Measurements from ENCODE around the gene STX4. TPM values are rescaled to one million over a fixed set of nuclear protein-coding genes. Genes with fewer than 3 reads are reported as not detected.
"Not testable (repeated sequence)": the region's sequence is repeated elsewhere in the genome, so short reads cannot be mapped to it uniquely, and the experiment has no call there.

STX4 gene
- total and polyA plus RNA-seq, 4 donors: 11.4 to 22.1 (median 17.4) TPM

DNA sequence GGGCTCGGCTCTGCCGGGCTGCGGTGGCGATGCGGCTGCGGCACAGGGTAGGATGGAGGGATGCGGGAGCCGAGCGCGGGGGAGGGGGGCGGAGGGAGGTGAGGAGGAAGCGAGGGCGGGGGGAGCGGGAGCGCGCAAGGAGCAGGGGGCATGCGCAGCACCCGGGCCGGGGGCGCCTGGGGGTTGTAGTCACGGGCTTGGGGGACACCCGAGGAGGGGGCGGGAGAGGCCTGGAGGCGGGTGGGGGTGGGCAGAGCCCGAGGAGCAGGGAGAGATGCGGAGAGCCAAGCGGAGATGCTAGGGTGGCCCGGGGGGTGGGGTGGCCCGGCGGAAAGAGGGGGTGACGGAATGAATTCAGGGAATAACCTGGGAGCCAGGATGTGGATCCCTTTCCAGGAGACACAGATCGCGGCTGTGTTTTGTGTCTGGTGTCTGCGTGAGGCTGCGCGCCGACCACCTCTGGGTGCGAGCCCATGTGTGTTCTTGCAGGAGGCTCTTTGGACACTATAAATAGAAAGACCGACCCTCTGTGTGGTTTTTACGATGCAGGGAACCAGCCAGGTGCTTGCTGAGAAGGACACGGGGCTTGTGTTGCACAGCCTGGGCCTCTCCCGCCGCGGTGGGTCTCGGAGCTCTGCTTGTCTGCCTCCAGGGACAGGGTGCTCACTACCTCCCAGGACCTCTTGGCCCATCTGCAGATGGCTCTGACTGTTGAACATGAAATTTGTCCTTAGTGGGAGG lies 22.6 kb upstream of the STX4 start, which contains the start of gene STX1B:
Gene STX1B, minus strand, starts transcription at position 54 of the 741 bp plus-strand sequence. CDS start 242 bp downstream, outside the sequence.
- WGBS: 16% methylated on average over 45 of the region's 45 CpGs
- no peaks in the 10 kb centered on the region for H3K9me3 ChIP-seq (ENCODE audit: control insufficient read depth in 4 of 4, low read length in 3 of 4)
- TF ChIP-seq, protein P1, sequence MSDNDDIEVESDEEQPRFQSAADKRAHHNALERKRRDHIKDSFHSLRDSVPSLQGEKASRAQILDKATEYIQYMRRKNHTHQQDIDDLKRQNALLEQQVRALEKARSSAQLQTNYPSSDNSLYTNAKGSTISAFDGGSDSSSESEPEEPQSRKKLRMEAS (IDR thresholded peaks at IDR 0.05): no peak
- TF ChIP-seq SP1 (IDR thresholded peaks at IDR 0.05) (no peak), RAD21 (IDR thresholded peaks at IDR 0.05) (no peak)
- H3K4me1 ChIP-seq (ENCODE audit: control insufficient read depth in 4 of 4, insufficient read depth in 4 of 4, low read length in 3 of 4): no peaks in the 10 kb centered on the region
- no peak within 1 kb of the TSS for H3K27ac ChIP-seq (ENCODE audit: low read depth in 1 of 2, low read length in 2 of 2)
- H3K4me3 ChIP-seq (ENCODE audit: low read depth in 1 of 3, low read length in 3 of 3): peak within 1 kb of the TSS in 1 of 3 donors; percentile 3
- no peaks in the 10 kb centered on the region for H3K36me3 ChIP-seq (ENCODE audit: control insufficient read depth in 4 of 4, insufficient read depth in 3 of 4, low read depth in 1 of 4, low read length in 3 of 4)
- no peak for DNase-seq (ENCODE audit: low spot score)
- H3K9ac ChIP-seq (ENCODE audit: low read depth in 1 of 2, low read length in 2 of 2): no peak within 1 kb of the TSS
- H3K27me3 ChIP-seq (ENCODE audit: control insufficient read depth in 4 of 4, insufficient read depth in 4 of 4, low read length in 3 of 4): peaks cover 0 to 4% (median under 1%) of the 10 kb centered on the region in 4 donors

DNA sequence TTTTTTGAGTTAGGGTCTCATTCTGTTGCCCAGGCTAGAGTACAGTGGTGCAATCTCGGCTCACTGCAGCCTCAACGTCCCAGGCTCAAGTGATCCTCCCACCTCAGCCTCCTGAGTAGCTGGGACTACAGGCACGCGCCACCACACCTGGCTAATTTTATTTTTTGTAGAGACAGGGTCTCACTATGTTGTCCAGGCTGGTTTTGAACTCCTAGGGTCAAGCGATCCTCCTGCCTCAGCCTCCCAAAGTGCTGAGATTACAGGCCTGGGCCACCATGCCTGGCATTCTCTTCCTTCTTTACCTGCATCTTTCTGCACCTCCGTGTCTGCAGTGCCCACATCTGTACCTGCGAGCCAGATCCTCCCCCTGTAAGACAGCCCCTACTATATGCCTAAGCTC lies 21.5 kb upstream of the STX4 start:
- H3K36me3 ChIP-seq (ENCODE audit: control insufficient read depth in 4 of 4, insufficient read depth in 3 of 4, low read depth in 1 of 4, low read length in 3 of 4); H3K27ac ChIP-seq (ENCODE audit: low read depth in 1 of 2, low read length in 2 of 2); H3K9me3 ChIP-seq (ENCODE audit: control insufficient read depth in 4 of 4, low read length in 3 of 4); H3K27me3 ChIP-seq (ENCODE audit: control insufficient read depth in 4 of 4, insufficient read depth in 4 of 4, low read length in 3 of 4); H3K4me3 ChIP-seq (ENCODE audit: low read depth in 1 of 3, low read length in 3 of 3); H3K4me1 ChIP-seq (ENCODE audit: control insufficient read depth in 4 of 4, insufficient read depth in 4 of 4, low read length in 3 of 4); DNase-seq (ENCODE audit: low spot score); H3K9ac ChIP-seq (ENCODE audit: low read depth in 1 of 2, low read length in 2 of 2): not testable (repeated sequence)
- 72% methylated on average over 7 of the region's 7 CpGs for WGBS

DNA sequence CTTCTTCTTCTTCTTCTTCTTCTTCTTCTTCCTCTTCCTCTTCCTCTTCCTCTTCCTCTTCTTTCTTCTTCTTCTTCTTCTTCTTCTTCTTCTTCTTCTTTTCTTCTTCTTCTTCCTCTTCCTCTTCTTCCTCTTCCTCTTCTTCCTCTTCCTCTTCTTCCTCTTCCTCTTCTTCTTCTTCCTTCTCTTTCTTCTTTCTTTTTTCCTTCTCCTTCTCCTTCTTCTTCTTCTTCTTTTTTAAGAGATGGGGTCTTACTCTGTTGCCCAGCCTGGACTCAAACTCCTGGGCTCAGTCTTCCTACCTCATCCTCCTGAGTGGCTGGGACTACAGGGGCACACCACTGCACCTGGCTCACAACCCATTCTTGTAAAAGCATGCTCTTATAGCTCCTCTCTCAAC lies 20.1 kb upstream of the STX4 start:
- not testable (repeated sequence) for H3K9ac ChIP-seq (ENCODE audit: low read depth in 1 of 2, low read length in 2 of 2); H3K9me3 ChIP-seq (ENCODE audit: control insufficient read depth in 4 of 4, low read length in 3 of 4); H3K27me3 ChIP-seq (ENCODE audit: control insufficient read depth in 4 of 4, insufficient read depth in 4 of 4, low read length in 3 of 4); H3K4me1 ChIP-seq (ENCODE audit: control insufficient read depth in 4 of 4, insufficient read depth in 4 of 4, low read length in 3 of 4); H3K4me3 ChIP-seq (ENCODE audit: low read depth in 1 of 3, low read length in 3 of 3); DNase-seq (ENCODE audit: low spot score); H3K27ac ChIP-seq (ENCODE audit: low read depth in 1 of 2, low read length in 2 of 2); H3K36me3 ChIP-seq (ENCODE audit: control insufficient read depth in 4 of 4, insufficient read depth in 3 of 4, low read depth in 1 of 4, low read length in 3 of 4)

DNA sequence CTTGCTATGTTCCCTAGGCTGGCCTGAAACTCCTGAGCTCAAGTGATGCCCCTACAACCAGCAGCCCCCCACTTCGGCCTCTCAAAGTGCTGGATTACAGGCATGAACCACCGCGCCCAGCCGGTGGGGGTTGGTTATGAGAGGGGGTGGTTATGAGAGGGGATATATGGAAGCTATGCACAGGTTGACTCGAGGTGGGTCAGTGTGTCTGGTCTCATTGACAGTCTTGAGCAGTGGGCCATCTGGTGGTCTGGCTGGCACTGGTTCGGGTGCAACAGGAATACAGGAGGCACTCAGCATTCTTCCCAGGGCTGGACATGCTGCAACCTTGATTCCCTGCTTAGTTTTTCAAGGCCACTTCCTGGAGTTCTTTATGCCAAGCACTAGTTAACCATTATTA lies 17.3 kb upstream of the STX4 start:
- Histone ChIP-seq H3K9ac (ENCODE audit: low read depth in 1 of 2, low read length in 2 of 2) (no peak overlapping the region), H3K36me3 (ENCODE audit: control insufficient read depth in 4 of 4, insufficient read depth in 3 of 4, low read depth in 1 of 4, low read length in 3 of 4) (no peaks in the 10 kb centered on the region), H3K27ac (ENCODE audit: low read depth in 1 of 2, low read length in 2 of 2) (no peak overlapping the region), H3K9me3 (ENCODE audit: control insufficient read depth in 4 of 4, low read length in 3 of 4) (no peaks in the 10 kb centered on the region), H3K4me3 (ENCODE audit: low read depth in 1 of 3, low read length in 3 of 3) (no peak overlapping the region), H3K27me3 (ENCODE audit: control insufficient read depth in 4 of 4, insufficient read depth in 4 of 4, low read length in 3 of 4) (peaks cover 0 to 2% (median under 1%) of the 10 kb centered on the region in 4 donors), H3K4me1 (ENCODE audit: control insufficient read depth in 4 of 4, insufficient read depth in 4 of 4, low read length in 3 of 4) (peaks cover 0 to 3% (median 0%) of the 10 kb centered on the region in 4 donors)
- DNase-seq (ENCODE audit: low spot score): no peak
- TF ChIP-seq, protein P1 (IDR thresholded peaks at IDR 0.05): no peak
- TF ChIP-seq, protein P2, sequence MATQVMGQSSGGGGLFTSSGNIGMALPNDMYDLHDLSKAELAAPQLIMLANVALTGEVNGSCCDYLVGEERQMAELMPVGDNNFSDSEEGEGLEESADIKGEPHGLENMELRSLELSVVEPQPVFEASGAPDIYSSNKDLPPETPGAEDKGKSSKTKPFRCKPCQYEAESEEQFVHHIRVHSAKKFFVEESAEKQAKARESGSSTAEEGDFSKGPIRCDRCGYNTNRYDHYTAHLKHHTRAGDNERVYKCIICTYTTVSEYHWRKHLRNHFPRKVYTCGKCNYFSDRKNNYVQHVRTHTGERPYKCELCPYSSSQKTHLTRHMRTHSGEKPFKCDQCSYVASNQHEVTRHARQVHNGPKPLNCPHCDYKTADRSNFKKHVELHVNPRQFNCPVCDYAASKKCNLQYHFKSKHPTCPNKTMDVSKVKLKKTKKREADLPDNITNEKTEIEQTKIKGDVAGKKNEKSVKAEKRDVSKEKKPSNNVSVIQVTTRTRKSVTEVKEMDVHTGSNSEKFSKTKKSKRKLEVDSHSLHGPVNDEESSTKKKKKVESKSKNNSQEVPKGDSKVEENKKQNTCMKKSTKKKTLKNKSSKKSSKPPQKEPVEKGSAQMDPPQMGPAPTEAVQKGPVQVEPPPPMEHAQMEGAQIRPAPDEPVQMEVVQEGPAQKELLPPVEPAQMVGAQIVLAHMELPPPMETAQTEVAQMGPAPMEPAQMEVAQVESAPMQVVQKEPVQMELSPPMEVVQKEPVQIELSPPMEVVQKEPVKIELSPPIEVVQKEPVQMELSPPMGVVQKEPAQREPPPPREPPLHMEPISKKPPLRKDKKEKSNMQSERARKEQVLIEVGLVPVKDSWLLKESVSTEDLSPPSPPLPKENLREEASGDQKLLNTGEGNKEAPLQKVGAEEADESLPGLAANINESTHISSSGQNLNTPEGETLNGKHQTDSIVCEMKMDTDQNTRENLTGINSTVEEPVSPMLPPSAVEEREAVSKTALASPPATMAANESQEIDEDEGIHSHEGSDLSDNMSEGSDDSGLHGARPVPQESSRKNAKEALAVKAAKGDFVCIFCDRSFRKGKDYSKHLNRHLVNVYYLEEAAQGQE (IDR thresholded peaks at IDR 0.05): no peak
- TF ChIP-seq SP1 (IDR thresholded peaks at IDR 0.05) (peak; percentile 9), RAD21 (IDR thresholded peaks at IDR 0.05) (peak in 1 of 2 donors; percentile 44), FOXA1 (IDR thresholded peaks at IDR 0.05) (no peak), FOXA2 (IDR thresholded peaks at IDR 0.05) (no peak)
- 75% methylated on average over 6 of the region's 6 CpGs for WGBS

DNA sequence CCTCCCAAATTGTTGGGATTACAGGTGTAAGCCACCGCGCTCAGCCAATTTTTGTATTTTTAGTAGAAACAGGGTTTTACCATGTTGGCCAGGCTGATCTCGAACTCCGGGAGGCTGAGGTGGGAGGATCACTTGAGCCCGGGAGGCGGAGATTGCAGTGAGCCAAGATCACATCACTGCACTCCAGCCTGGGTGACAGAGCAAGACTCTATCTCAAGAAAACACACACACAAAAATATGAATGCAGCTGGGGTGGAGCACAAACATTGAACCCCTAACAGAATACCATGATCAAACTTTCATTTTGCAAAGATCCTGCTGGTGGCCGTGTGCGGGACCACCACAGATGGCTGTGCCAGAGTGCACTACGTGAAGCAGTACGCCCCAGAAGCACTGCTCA lies 15.6 kb upstream of the STX4 start:
- H3K9me3 ChIP-seq (ENCODE audit: control insufficient read depth in 4 of 4, low read length in 3 of 4); H3K27me3 ChIP-seq (ENCODE audit: control insufficient read depth in 4 of 4, insufficient read depth in 4 of 4, low read length in 3 of 4); DNase-seq (ENCODE audit: low spot score); H3K9ac ChIP-seq (ENCODE audit: low read depth in 1 of 2, low read length in 2 of 2); H3K4me1 ChIP-seq (ENCODE audit: control insufficient read depth in 4 of 4, insufficient read depth in 4 of 4, low read length in 3 of 4); H3K4me3 ChIP-seq (ENCODE audit: low read depth in 1 of 3, low read length in 3 of 3); H3K36me3 ChIP-seq (ENCODE audit: control insufficient read depth in 4 of 4, insufficient read depth in 3 of 4, low read depth in 1 of 4, low read length in 3 of 4); H3K27ac ChIP-seq (ENCODE audit: low read depth in 1 of 2, low read length in 2 of 2): not testable (repeated sequence)
- 97% methylated on average over 10 of the region's 10 CpGs for WGBS

Measured in liver (tissue), 9 donors.